Measurements from ENCODE around the gene SIAH1. TPM values are rescaled to one million over a fixed set of nuclear protein-coding genes. Genes with fewer than 3 reads are reported as not detected.
"Not testable (repeated sequence)": the region's sequence is repeated elsewhere in the genome, so short reads cannot be mapped to it uniquely, and the experiment has no call there.

SIAH1 gene
- total and polyA plus RNA-seq, 9 donors: 24.3 to 36.4 (median 27.3) TPM

GRCh38 chr16:48371393-48371780 is 13.8 kb downstream of the SIAH1 start:
- Histone ChIP-seq H3K4me3 (no peak overlapping the region), H3K4me1 (ENCODE audit: insufficient read depth) (peaks cover 9% of the 10 kb centered on the region), H3K27ac (no peak overlapping the region), H3K27me3 (no peaks in the 10 kb centered on the region), H3K36me3 (no peaks in the 10 kb centered on the region), H3K9me3 (no peaks in the 10 kb centered on the region)
- intact Hi-C loops (cut with DNase I): no loop called here
- DNase-seq: no peak
- no peak for TF ChIP-seq CTCF (IDR thresholded peaks at IDR 0.05)
- no peak for TF ChIP-seq POLR2A (IDR thresholded peaks at IDR 0.05)
- no peak for TF ChIP-seq EP300 (IDR thresholded peaks at IDR 0.05)

DNA sequence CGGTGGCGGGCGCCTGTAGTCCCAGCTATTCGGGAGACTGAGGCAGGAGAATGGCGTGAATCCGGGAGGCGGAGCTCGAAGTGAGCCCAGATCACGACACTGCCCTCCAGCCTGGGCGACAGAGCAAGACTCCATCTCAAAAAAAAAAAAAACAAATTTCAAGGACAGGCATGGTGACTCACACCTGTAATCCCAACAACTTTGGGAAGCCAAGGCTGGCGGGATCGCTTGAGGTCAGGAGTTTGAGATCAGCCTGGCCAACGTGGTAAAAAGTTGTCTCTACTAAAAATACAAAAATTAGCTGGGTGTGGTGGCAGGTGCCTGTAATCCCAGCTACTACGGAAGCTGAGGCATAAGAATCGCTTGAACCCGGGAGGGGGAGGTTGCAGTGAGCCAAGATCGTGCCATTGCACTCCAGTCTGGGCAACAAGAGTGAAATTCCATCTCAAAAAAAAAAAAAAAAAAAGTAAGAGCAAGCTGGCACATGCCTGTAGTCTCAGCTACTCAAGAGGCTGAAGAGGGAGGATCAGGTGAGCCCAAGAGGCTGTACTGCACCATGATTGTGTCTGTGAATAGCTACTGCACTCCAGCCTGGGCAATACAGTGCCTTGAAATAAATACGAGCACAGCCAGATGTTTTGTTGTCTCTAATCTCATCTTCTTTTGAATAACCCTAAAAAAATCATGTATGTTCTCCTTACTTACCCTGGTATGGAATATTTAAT is 14.4 kb downstream of the SIAH1 start:
- H3K4me1 ChIP-seq (ENCODE audit: insufficient read depth); H3K36me3 ChIP-seq; H3K9me3 ChIP-seq; intact Hi-C loops (cut with DNase I); H3K4me3 ChIP-seq; H3K27ac ChIP-seq; DNase-seq; H3K27me3 ChIP-seq: not testable (repeated sequence)
- WGBS, 3 donors: 88 to 91% (median 89%) methylated on average over 18 of the region's 18 CpGs

DNA sequence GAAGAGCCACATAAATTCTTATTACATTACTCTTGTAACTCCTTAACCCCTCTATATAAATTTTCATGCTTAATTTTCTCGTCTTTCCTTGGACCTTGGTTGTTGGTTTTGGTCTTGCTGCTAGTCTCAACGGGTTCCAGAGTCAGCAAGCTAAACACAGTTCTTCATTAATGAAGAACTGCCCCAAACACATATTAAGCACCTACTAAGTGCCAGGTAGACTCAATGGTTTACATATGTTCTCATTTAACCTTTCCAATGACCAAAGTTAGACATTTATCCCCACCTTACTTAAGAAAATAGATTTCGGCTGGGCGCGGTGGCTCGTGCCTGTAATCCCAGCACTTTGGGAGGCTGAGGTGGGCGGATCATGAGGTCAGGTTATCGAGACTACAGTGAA is 15.0 kb downstream of the SIAH1 start:
- H3K4me1 ChIP-seq (ENCODE audit: insufficient read depth): peaks cover 14% of the 10 kb centered on the region

DNA sequence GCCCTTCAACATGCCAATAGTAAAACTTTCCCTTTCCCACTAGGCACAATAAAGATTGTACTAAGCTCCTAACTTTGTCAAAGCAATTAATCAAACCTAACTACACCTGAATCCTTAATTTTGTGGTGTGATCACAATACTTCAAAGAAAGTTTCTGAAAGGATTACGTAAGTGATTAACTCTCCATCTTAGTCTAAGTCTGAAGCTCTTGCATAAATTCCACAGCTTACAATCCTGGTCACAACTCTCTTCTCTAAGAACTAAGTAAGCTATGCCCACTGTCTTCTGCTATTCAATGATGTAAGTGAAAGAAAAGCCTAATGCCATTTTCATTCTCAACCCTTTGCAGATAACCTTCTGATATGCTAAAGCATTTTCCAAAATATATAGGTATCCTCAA is 15.4 kb downstream of the SIAH1 start:
- no peaks in the 10 kb centered on the region for H3K36me3 ChIP-seq
- 87 to 97% (median 91%) methylated on average over 1 of the region's 1 CpG for WGBS, 3 donors
- H3K4me1 ChIP-seq (ENCODE audit: insufficient read depth): peaks cover 13% of the 10 kb centered on the region
- no peak for TF ChIP-seq EP300 (IDR thresholded peaks at IDR 0.05)
- no peak for TF ChIP-seq POLR2A (IDR thresholded peaks at IDR 0.05)
- no peak for TF ChIP-seq CTCF (IDR thresholded peaks at IDR 0.05)
- H3K27me3 ChIP-seq: no peaks in the 10 kb centered on the region
- no peak for DNase-seq
- no peaks in the 10 kb centered on the region for H3K9me3 ChIP-seq
- H3K27ac ChIP-seq: no peak overlapping the region
- H3K4me3 ChIP-seq: no peak overlapping the region
- intact Hi-C loops (cut with DNase I): loop anchor here in 1 of 4 donors (10.0 kb wide), 1 partner anchor 165 kb away; no protein-coding TSS in a partner anchor

More for the DNA sequence above, 15.0 kb downstream of the SIAH1 start:
- no peak for DNase-seq
- no peak overlapping the region for H3K27ac ChIP-seq
- no peaks in the 10 kb centered on the region for H3K27me3 ChIP-seq
- WGBS, 3 donors: 93 to 96% (median 95%) methylated on average over 8 of the region's 8 CpGs
- H3K9me3 ChIP-seq: no peaks in the 10 kb centered on the region
- intact Hi-C loops (cut with DNase I): no loop called here
- H3K4me3 ChIP-seq: no peak overlapping the region
- no peak for TF ChIP-seq EP300 (IDR thresholded peaks at IDR 0.05)
- TF ChIP-seq CTCF (IDR thresholded peaks at IDR 0.05): no peak
- no peak for TF ChIP-seq POLR2A (IDR thresholded peaks at IDR 0.05)
- no peaks in the 10 kb centered on the region for H3K36me3 ChIP-seq

- H3K36me3 ChIP-seq: no peaks in the 10 kb centered on the region
- DNase-seq: no peak
- H3K4me3 ChIP-seq: no peak overlapping the region
- no peaks in the 10 kb centered on the region for H3K9me3 ChIP-seq
- WGBS, 3 donors: 55 to 63% (median 62%) methylated on average over 2 of the region's 2 CpGs
- H3K27ac ChIP-seq: no peak overlapping the region
- no peak for TF ChIP-seq POLR2A (IDR thresholded peaks at IDR 0.05)
- TF ChIP-seq CTCF (IDR thresholded peaks at IDR 0.05): no peak
- TF ChIP-seq EP300 (IDR thresholded peaks at IDR 0.05): no peak
- intact Hi-C loops (cut with DNase I): loop anchor here in 1 of 4 donors (10.0 kb wide), 1 partner anchor 167 kb away; no protein-coding TSS in a partner anchor
- H3K4me1 ChIP-seq (ENCODE audit: insufficient read depth): peaks cover 17% of the 10 kb centered on the region
- H3K27me3 ChIP-seq: no peaks in the 10 kb centered on the region
Observed at GRCh38 chr16:48367441-48368049, 17.7 kb downstream of the SIAH1 start.
